GM23338 (cell line): ENCODE measurements around the gene C19orf81. TPM values are rescaled to one million over a fixed set of nuclear protein-coding genes. Genes with fewer than 3 reads are reported as not detected.

Experiments used
- ATAC-seq: fragments of 200-7000 bp; cut with Tn5 transposase; 3 replicates; pipeline ENCODE4 v1.9.1; 2020
- DNase-seq: peaks from one replicate; pipeline ENCODE4 v3.0.0-alpha.2; 2015; ENCODE audit warnings: low spot score
- H2AFZ ChIP-seq: fragments of 200-600 bp; sonication (generic); 2 replicates; pipeline ENCODE4 v1.8.0; 2016; ENCODE audit warnings: antibody characterized with exemption, mild to moderate bottlenecking, moderate library complexity
- H3F3A ChIP-seq: fragments of 200-600 bp; sonication (generic); replicated peaks from 2 replicates; pipeline ENCODE4 v1.8.0; 2017; ENCODE audit warnings: antibody characterized with exemption, mixed run types, low read depth
- H3K27ac ChIP-seq: fragments of 200-600 bp; sonication (generic); 2 replicates; pipeline ENCODE4 v1.6.1; 2016; ENCODE audit warnings: low read depth
- H3K27me3 ChIP-seq: fragments of 200-600 bp; sonication (generic); 2 replicates; pipeline ENCODE4 v1.8.0; 2016; ENCODE audit warnings: mild to moderate bottlenecking, mixed run types, moderate library complexity; ENCODE audit not compliant: insufficient read depth
- H3K36me3 ChIP-seq: fragments of 200-600 bp; sonication (generic); 2 replicates; pipeline ENCODE4 v1.8.0; 2016; ENCODE audit warnings: mild to moderate bottlenecking; ENCODE audit not compliant: insufficient read depth
- H3K4me1 ChIP-seq: fragments of 200-600 bp; sonication (generic); 2 replicates; pipeline ENCODE4 v1.8.0; 2016; ENCODE audit warnings: mild to moderate bottlenecking, moderate library complexity; ENCODE audit not compliant: insufficient read depth
- H3K4me2 ChIP-seq: fragments of 200-600 bp; sonication (generic); 2 replicates; pipeline ENCODE4 v1.7.1; 2017; ENCODE audit warnings: mixed run types
- H3K4me3 ChIP-seq: fragments of 200-600 bp; sonication (generic); 2 replicates; pipeline ENCODE4 v1.6.1; 2016; ENCODE audit warnings: mixed run types
- H3K79me2 ChIP-seq: fragments of 200-600 bp; sonication (generic); replicated peaks from 2 replicates; pipeline ENCODE4 v1.8.0; 2017; ENCODE audit warnings: mild to moderate bottlenecking; ENCODE audit not compliant: insufficient read depth
- H3K9me2 ChIP-seq: fragments of 200-600 bp; sonication (generic); 2 replicates; pipeline ENCODE4 v1.8.0; 2017; ENCODE audit not compliant: insufficient read depth
- H4K20me1 ChIP-seq: fragments of 200-600 bp; sonication (generic); replicated peaks from 2 replicates; pipeline ENCODE4 v1.8.0; 2017; ENCODE audit warnings: mild to moderate bottlenecking; ENCODE audit not compliant: insufficient read depth
- H3K27ac Mint-ChIP-seq: 2 replicates; pipeline ENCODE4 v1.8.0; 2020; ENCODE audit warnings: inconsistent platforms, mild to moderate bottlenecking, moderate library complexity, mixed read lengths
- H3K27me3 Mint-ChIP-seq: 3 replicates; pipeline ENCODE4 v1.8.0; 2022; ENCODE audit warnings: low read depth, mild to moderate bottlenecking, moderate library complexity, mixed read lengths, inconsistent platforms; ENCODE audit not compliant: insufficient read depth, poor library complexity
- H3K36me3 Mint-ChIP-seq: 3 replicates; pipeline ENCODE4 v1.8.0; 2021; ENCODE audit warnings: low read depth, mild to moderate bottlenecking, inconsistent platforms, moderate library complexity, mixed read lengths
- H3K4me1 Mint-ChIP-seq: 3 replicates; pipeline ENCODE4 v1.8.0; 2020; ENCODE audit warnings: mild to moderate bottlenecking, inconsistent platforms, mixed read lengths
- H3K4me3 Mint-ChIP-seq: 3 replicates; pipeline ENCODE4 v1.8.0; 2021; ENCODE audit warnings: moderate library complexity, mild to moderate bottlenecking, inconsistent platforms, mixed read lengths
- H3K9me3 Mint-ChIP-seq: 3 replicates; pipeline ENCODE4 v1.8.0; 2020; ENCODE audit warnings: moderate library complexity, mild to moderate bottlenecking, inconsistent platforms, mixed read lengths
- CREB1 ChIP-seq: fragments of 250-450 bp; sonication (Bioruptor Pico); IDR thresholded peaks from 2 replicates; pipeline ENCODE4 v1.5.0; 2020; ENCODE audit warnings: low read depth, mild to moderate bottlenecking, moderate library complexity
- CTCF ChIP-seq, 2 experiments: fragments of 200-600 bp in 1 of 2; sonication (generic) in 1 of 2; conservative IDR thresholded peaks; 2 replicates each; pipeline versions ENCODE4 v1.5.1 to v1.6.1; 2016 to 2017; ENCODE audit warnings: antibody characterized with exemption in 2 of 2, low read depth in 2 of 2, mild to moderate bottlenecking in 2 of 2, moderate library complexity in 1 of 2
- ETS1 ChIP-seq: IDR thresholded peaks from 2 replicates; pipeline ENCODE4 v1.6.1; 2016; ENCODE audit warnings: antibody characterized with exemption
- EZH2phosphoT487 ChIP-seq: fragments of 200-600 bp; sonication (generic); IDR thresholded peaks from one replicate; pipeline ENCODE4 v1.8.1; 2018; ENCODE audit warnings: antibody characterized with exemption; ENCODE audit not compliant: unreplicated experiment
- JUNB ChIP-seq: IDR thresholded peaks from one replicate; pipeline ENCODE4 v1.6.1; 2016; ENCODE audit warnings: antibody characterized with exemption; ENCODE audit not compliant: unreplicated experiment
- NANOG ChIP-seq: IDR thresholded peaks from 2 replicates; pipeline ENCODE4 v1.6.1; 2016; ENCODE audit warnings: antibody characterized with exemption, borderline replicate concordance
- POLR2AphosphoS5 ChIP-seq: IDR thresholded peaks from 2 replicates; pipeline ENCODE4 v1.6.1; 2016; ENCODE audit warnings: antibody characterized with exemption, low read depth
- REST ChIP-seq: IDR thresholded peaks from one replicate; pipeline ENCODE4 v1.6.1; 2018; ENCODE audit warnings: antibody characterized with exemption; ENCODE audit not compliant: unreplicated experiment
- ZNF114 ChIP-seq: fragments of 250-450 bp; sonication (Bioruptor Pico); IDR thresholded peaks from 2 replicates; pipeline ENCODE4 v1.5.0; 2020; ENCODE audit warnings: mild to moderate bottlenecking, moderate library complexity
- ZNF331 ChIP-seq: fragments of 250-450 bp; sonication (Bioruptor Pico); IDR thresholded peaks from 2 replicates; pipeline ENCODE4 v1.5.0; 2020; ENCODE audit warnings: low read depth, mild to moderate bottlenecking, moderate library complexity
- polyA plus RNA-seq: library from polyadenylated mRNA; unstranded; fragments of >200 nt; fragmentation: Nextera tagmentation; extraction: Ambion mirVana; gene quantifications from 2 replicates; pipeline ENCODE4 v1.2.1, GENCODE V29; 2016
- total RNA-seq: library from RNA; depleted of rRNA; stranded (reverse); fragments of >200 nt; shearing (Covaris generic); gene quantifications from 2 replicates; pipeline ENCODE4 v1.2.3, GENCODE V29; 2014

Gene C19orf81
- total and polyA plus RNA-seq, 2 experiments from 2014 or later = 23.2 to 54.3 TPM

GRCh38 chr19:50686310-50687032, 37.2 kb downstream of the C19orf81 start (continued):
- TF ChIP-seq ETS1 (no peak), REST (no peak), POLR2AphosphoS5 (no peak)

- no peak for DNase-seq
- H3K36me3 Mint-ChIP-seq = peaks cover 47% of the 10 kb centered on the region
- Histone ChIP-seq H3K27ac (no peak overlapping the region), H3K36me3 (no peaks in the 10 kb centered on the region), H3K79me2 (no peaks in the 10 kb centered on the region), H2AFZ (no peak overlapping the region), H3K4me2 (no peak overlapping the region), H3F3A (no peaks in the 10 kb centered on the region), H4K20me1 (no peaks in the 10 kb centered on the region; the same call in 1 of the 2 replicates), H3K4me1 (peaks cover 18% of the 10 kb centered on the region; the same call in 1 of the 2 replicates), H3K4me3 (no peak overlapping the region), H3K27me3 (peaks cover 98% of the 10 kb centered on the region), H3K9me2 (no peaks in the 10 kb centered on the region)
- H3K27me3 Mint-ChIP-seq = peaks cover 7% of the 10 kb centered on the region
- H3K9me3 Mint-ChIP-seq = peaks cover 89% of the 10 kb centered on the region
- H3K4me3 Mint-ChIP-seq = no peak overlapping the region
- no peak overlapping the region for H3K27ac Mint-ChIP-seq
- no peak for ATAC-seq
- TF ChIP-seq JUNB = no peak
- H3K4me1 Mint-ChIP-seq = no peaks in the 10 kb centered on the region
These were observed 39.5 kb downstream of the C19orf81 start for GRCh38 chr19:50688766-50689165.

- no peak overlapping the region for H3K4me2 ChIP-seq
- H2AFZ ChIP-seq = no peak overlapping the region
- Mint-ChIP-seq H3K27me3 (peaks cover 6% of the 10 kb centered on the region), H3K27ac (no peak overlapping the region), H3K36me3 (peaks cover 41% of the 10 kb centered on the region), H3K4me1 (no peaks in the 10 kb centered on the region), H3K9me3 (peaks cover 81% of the 10 kb centered on the region), H3K4me3 (no peak overlapping the region)
- H3F3A ChIP-seq = no peaks in the 10 kb centered on the region
- no peaks in the 10 kb centered on the region for H3K36me3 ChIP-seq
- ATAC-seq = no peak
- peaks cover 15% of the 10 kb centered on the region; the same call in 1 of the 2 replicates for H3K4me1 ChIP-seq
- H3K27ac ChIP-seq = no peak overlapping the region
- H4K20me1 ChIP-seq = no peaks in the 10 kb centered on the region; the same call in 1 of the 2 replicates
- no peaks in the 10 kb centered on the region for H3K9me2 ChIP-seq
- no peak for DNase-seq
- H3K27me3 ChIP-seq = peaks cover 91% of the 10 kb centered on the region
- no peak overlapping the region for H3K4me3 ChIP-seq
- H3K79me2 ChIP-seq = no peaks in the 10 kb centered on the region
- TF ChIP-seq CTCF (conservative IDR thresholded peaks at IDR 0.05; ENCODE audit: low read depth in 2 of 2) = no peak
- no peak for TF ChIP-seq ETS1
- TF ChIP-seq POLR2AphosphoS5 = no peak
- no peak for TF ChIP-seq JUNB
- TF ChIP-seq REST = no peak
- no peak for TF ChIP-seq CREB1
- TF ChIP-seq ZNF331 (CRISPR knock-in tag) = no peak
- TF ChIP-seq ZNF114 = no peak
- no peak for TF ChIP-seq NANOG
- no peak for TF ChIP-seq EZH2phosphoT487
These were observed 41.2 kb downstream of the C19orf81 start for GRCh38 chr19:50690439-50690838.
